Neutrophil (primary cell): ENCODE measurements around the gene TNFAIP2.

ENCODE experiments used
- H3K27ac ChIP-seq: fragments of 200-600 bp; sonication (generic); 2 replicates; pipeline ENCODE4 v1.5.1; 2016; ENCODE audit warnings: mild to moderate bottlenecking, moderate library complexity
- H3K27me3 ChIP-seq: fragments of 200-600 bp; sonication (generic); 2 replicates; pipeline ENCODE4 v1.6.0; 2016; ENCODE audit warnings: mild to moderate bottlenecking
- H3K36me3 ChIP-seq: fragments of 200-600 bp; sonication (generic); 2 replicates; pipeline ENCODE4 v1.5.1; 2017
- H3K4me1 ChIP-seq, 2 experiments: fragments of 200-600 bp in 1 of 2; sonication (generic) in 1 of 2; 1 replicate in 1 of 2; 2 replicates in 1 of 2; pipeline versions ENCODE4 v1.5.1 to v1.6.1; 2013 to 2016; ENCODE audit warnings: low read depth in 1 of 2, low read length in 1 of 2, mild to moderate bottlenecking in 1 of 2, moderate library complexity in 1 of 2; ENCODE audit not compliant: control insufficient read depth in 1 of 2, insufficient read depth in 1 of 2
- H3K4me3 ChIP-seq, 2 experiments: fragments of 200-600 bp in 1 of 2; sonication (generic) in 1 of 2; 1 replicate in 1 of 2; 2 replicates in 1 of 2; pipeline ENCODE4 v1.5.1; 2013 to 2016; ENCODE audit warnings: low read depth in 1 of 2, low read length in 1 of 2, mild to moderate bottlenecking in 1 of 2, moderate library complexity in 1 of 2
- H3K9me3 ChIP-seq: fragments of 200-600 bp; sonication (generic); 2 replicates; pipeline ENCODE4 v1.5.1; 2016
- TF ChIP-seq, protein P1 (sequence below): fragments of 200-600 bp; sonication (generic); IDR thresholded peaks from 2 replicates; pipeline ENCODE4 v1.5.1; 2016; ENCODE audit warnings: antibody characterized with exemption

The TNFAIP2 gene

DNA sequence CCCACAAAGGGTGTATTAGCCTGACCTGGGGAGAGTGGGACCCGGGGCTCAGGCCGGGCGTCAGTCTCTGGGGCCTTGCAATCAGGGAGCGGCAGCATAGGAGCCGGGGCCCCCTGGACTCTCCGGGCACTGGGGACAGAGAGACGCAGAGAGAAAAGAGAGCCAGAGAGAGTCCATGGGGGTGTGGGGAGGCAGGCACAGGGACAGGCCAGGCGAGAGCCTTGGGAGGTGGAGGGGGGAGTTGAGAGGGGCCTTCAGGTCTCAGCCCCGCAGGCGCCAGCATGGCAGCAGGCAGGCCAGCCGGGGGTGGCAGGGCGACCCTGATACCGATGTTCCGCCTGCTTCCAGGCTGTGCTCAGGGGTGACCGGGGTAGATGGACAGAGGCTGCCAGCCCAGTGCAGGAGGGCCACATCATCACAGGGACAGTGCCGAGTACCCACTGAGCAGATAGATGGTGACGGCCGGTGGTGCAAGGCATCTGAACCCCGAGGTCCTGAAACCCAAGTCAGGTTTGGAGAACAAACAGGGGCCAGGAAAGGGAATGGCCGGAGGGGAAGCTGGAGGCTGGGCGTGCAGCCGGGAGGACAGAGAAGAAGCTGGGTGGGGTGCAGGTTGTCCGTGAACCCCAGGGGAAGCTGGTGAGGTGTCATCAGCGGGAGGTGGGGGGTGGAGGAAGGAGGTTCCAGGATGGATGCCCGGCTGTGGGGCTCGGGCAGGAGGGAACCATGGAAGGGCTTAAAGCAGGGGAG is 25.8 kb upstream of the TNFAIP2 start:
- Histone ChIP-seq H3K4me1 (no peaks in the 10 kb centered on the region), H3K9me3 (no peaks in the 10 kb centered on the region), H3K27ac (no peak overlapping the region), H3K4me3 (no peak overlapping the region), H3K36me3 (no peaks in the 10 kb centered on the region), H3K27me3 (peaks cover 70% of the 10 kb centered on the region)
- TF ChIP-seq, protein P1, sequence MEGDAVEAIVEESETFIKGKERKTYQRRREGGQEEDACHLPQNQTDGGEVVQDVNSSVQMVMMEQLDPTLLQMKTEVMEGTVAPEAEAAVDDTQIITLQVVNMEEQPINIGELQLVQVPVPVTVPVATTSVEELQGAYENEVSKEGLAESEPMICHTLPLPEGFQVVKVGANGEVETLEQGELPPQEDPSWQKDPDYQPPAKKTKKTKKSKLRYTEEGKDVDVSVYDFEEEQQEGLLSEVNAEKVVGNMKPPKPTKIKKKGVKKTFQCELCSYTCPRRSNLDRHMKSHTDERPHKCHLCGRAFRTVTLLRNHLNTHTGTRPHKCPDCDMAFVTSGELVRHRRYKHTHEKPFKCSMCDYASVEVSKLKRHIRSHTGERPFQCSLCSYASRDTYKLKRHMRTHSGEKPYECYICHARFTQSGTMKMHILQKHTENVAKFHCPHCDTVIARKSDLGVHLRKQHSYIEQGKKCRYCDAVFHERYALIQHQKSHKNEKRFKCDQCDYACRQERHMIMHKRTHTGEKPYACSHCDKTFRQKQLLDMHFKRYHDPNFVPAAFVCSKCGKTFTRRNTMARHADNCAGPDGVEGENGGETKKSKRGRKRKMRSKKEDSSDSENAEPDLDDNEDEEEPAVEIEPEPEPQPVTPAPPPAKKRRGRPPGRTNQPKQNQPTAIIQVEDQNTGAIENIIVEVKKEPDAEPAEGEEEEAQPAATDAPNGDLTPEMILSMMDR = no peak

DNA sequence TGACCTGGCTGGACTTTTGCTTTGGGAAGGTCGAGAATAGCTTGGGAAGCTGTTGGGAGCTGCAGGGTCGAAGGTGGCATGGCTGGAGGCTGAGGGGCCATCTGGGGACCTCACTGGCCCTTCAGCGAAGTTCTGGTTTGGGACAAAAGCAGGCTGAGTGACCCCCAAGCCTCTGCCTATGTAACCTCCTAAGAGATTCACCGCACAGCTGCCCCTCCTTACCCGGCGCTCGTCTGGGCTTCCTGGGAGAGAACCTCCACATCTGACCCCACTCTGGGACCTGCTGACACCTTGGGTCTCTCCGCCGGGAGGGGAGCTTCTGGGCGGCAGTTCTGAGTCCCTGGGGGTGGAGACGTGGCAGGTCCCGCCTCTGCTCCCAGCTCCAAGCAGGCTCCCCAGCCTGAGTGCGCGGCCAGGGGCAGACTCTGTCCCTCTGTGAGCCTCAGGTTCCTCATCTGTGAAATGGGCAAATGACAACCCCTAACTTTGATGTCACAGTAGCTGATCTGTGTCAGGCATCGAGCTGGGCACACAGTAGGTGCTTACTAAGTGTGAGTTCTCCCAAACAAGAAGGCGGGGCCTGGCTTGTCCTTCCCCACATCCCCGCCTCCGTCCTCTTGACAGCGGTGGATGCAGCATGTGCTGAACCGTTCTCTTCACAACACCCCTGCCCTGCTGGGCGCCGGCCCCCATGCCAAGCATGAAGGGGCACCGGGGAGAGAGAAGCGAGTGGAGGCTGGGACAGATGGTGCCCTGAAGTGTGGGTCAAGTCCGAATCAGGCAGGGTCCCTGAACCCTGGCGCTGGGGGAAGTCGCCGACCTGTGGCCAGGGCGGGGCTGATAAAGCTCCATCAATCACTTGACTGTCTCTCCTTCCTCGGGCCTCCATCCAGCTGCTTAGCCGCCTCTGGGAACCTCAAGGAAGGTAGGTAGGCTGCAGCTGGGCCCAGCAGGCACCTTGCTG is 25.0 kb upstream of the TNFAIP2 start:
- TF ChIP-seq, protein P1 = no peak
- Histone ChIP-seq H3K27ac (no peak overlapping the region), H3K4me3 (no peak overlapping the region), H3K27me3 (peaks cover 70% of the 10 kb centered on the region), H3K36me3 (no peaks in the 10 kb centered on the region), H3K4me1 (no peaks in the 10 kb centered on the region), H3K9me3 (no peaks in the 10 kb centered on the region)

DNA sequence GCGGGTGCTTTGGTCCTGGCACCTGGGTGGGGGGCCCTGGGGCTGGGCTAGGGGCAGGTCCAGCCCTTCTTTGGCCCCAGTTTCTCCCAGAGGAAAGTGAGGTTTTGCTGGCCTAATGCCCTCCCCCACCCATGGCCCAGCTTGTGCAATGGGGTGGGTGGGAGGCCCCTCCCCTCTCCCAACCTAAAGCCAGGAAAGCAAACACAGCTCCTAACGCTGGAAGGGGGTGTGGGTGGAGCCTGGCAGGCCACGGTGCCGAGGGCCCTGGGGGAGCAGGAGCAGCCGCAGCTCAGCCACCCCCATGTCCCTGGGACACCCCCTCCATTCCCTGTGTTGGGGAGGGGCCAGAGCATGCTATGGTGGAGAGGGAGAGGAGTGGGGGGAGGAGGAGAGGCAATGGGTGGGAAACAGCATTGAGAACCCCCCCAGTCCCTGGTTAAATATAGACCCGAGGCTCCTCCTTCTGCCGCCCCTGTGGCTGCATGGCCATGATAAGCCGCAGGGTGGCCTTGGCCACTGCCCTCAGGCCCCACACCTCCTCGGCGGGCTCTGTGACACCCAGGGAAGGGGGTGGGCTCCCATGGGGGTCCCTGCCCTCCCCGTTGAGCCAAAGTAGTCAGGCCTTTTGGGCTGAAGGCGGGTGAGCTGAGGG is 24.1 kb upstream of the TNFAIP2 start:
- H3K27me3 ChIP-seq = peaks cover 71% of the 10 kb centered on the region
- TF ChIP-seq, protein P1 = no peak
- no peaks in the 10 kb centered on the region for H3K36me3 ChIP-seq
- H3K4me3 ChIP-seq = no peak overlapping the region
- no peak overlapping the region for H3K27ac ChIP-seq
- H3K4me1 ChIP-seq = peaks cover 0 to 8% of the 10 kb centered on the region in 2 experiments
- no peaks in the 10 kb centered on the region for H3K9me3 ChIP-seq

DNA sequence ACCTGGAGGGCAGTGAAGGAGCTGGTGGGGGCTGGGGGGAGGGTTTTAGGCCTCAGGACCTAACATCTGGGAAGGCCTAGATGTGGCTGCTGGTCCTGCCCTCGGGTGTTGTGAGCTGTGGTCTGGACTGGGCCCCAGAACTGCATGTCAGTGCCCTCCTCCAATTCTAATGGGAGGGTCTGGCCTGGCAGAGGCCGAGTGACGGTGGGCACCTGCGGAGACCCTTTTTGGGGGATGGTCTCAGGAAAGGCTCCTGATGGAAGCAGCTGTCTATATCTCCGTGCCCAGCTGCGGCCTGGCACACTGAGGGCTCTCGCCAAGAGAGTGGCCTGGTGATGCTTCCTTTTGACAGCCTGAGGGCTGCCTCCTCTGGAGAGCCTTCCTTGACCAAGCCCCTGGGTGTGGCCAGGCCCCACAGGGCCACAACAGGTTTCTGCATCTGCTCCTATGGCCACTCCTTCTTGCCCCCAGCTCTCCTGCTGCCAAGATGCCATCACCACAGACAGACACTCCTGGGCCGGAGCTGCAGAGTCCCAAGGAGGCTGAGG is 23.5 kb upstream of the TNFAIP2 start:
- Histone ChIP-seq H3K9me3 (no peaks in the 10 kb centered on the region), H3K27ac (no peak overlapping the region), H3K27me3 (peaks cover 77% of the 10 kb centered on the region), H3K36me3 (no peaks in the 10 kb centered on the region), H3K4me1 (peaks cover under 1 to 14% of the 10 kb centered on the region in 2 experiments), H3K4me3 (no peak overlapping the region)
- TF ChIP-seq, protein P1 = no peak
